NCI-H2029 (cell line): ENCODE data around the gene ARMH3.
"Not testable (repeated sequence)": the region's sequence is repeated elsewhere in the genome, so short reads cannot be mapped to it uniquely, and the experiment has no call there.

Experiments
- DNase-seq: peaks from one replicate; lab custom pipeline; 2025; lab: John Stamatoyannopoulos, UW

ARMH3 gene

GRCh38 chr10:102055647-102056419, at the start of gene ARMH3:
ARMH3 (minus strand) TSS chr10:102056173; CDS start chr10:102040114, 16,059 bp downstream.
- peak; percentile 83 for DNase-seq

- DNase-seq, result no peak
Observed at GRCh38 chr10:102102421-102102820, 46.4 kb upstream of the ARMH3 start.

- DNase-seq, result no peak
Observed at GRCh38 chr10:102101152-102101551, 45.2 kb upstream of the ARMH3 start.

- DNase-seq, result no peak
Observed at GRCh38 chr10:102096449-102096848, 40.5 kb upstream of the ARMH3 start.

GRCh38 chr10:102090772-102091171, 34.8 kb upstream of the ARMH3 start:
- DNase-seq, result no peak

GRCh38 chr10:102086196-102086595, 30.2 kb upstream of the ARMH3 start:
- DNase-seq, result no peak

- DNase-seq, result no peak
Observed at GRCh38 chr10:102085336-102085735, 29.4 kb upstream of the ARMH3 start.

- no peak for DNase-seq
Observed at GRCh38 chr10:102083541-102083940, 27.6 kb upstream of the ARMH3 start.

- DNase-seq, result peak; percentile 50
Observed at GRCh38 chr10:102072673-102073527, 16.9 kb upstream of the ARMH3 start.

GRCh38 chr10:102069071-102069470, 13.1 kb upstream of the ARMH3 start:
- DNase-seq, result no peak

- DNase-seq, result peak; percentile 22
Observed at GRCh38 chr10:102068216-102068615, 12.2 kb upstream of the ARMH3 start.

- DNase-seq, result no peak
Observed at GRCh38 chr10:102067091-102067916, 11.3 kb upstream of the ARMH3 start.

- DNase-seq, result no peak
Observed at GRCh38 chr10:102066399-102067088, 10.6 kb upstream of the ARMH3 start.

- DNase-seq, result no peak
Observed at GRCh38 chr10:102065561-102066398, 9.8 kb upstream of the ARMH3 start.

- peak; percentile 59 for DNase-seq
Observed at GRCh38 chr10:102064868-102065560, 9.0 kb upstream of the ARMH3 start, which contains the start of gene HPS6. HPS6 (plus strand) TSS chr10:102065349; CDS start chr10:102065475, 126 bp downstream.

- DNase-seq, result no peak
Observed at GRCh38 chr10:102064503-102064867, 8.5 kb upstream of the ARMH3 start.

GRCh38 chr10:102059987-102060386, 4.0 kb upstream of the ARMH3 start:
- no peak for DNase-seq

- DNase-seq, result not testable (repeated sequence)
Observed at GRCh38 chr10:102054881-102055646, 909 bp downstream of the ARMH3 start.

GRCh38 chr10:102046095-102046494, 9.9 kb downstream of the ARMH3 start:
- DNase-seq, result no peak
